ENCODE measurements around the gene AFF4. TPM values are rescaled to one million over a fixed set of nuclear protein-coding genes. Genes with fewer than 3 reads are reported as not detected.

AFF4 gene
- polyA plus RNA-seq, 2 of the 4 experiments (the other 2 are of a cell fraction), result 22.1 to 43.5 TPM

- Histone ChIP-seq H3K27ac (no peak overlapping the region), H3K9me3 (no peaks in the 10 kb centered on the region), H3K4me1 (peaks cover 15% of the 10 kb centered on the region), H3K4me2 (no peak overlapping the region), H3K4me3 (no peak overlapping the region)
- ATAC-seq, result no peak
- ChIA-PET POLR2A (no interaction called here), CTCF (no interaction called here)
- 97% methylated on average over 2 of the region's 2 CpGs for WGBS (ENCODE audit: missing lambda C conversion rate)
- no peak for FAIRE-seq
- DNase-seq (ENCODE audit: low read depth in 1 of 2, low spot score in 1 of 2), result no peak
- TF ChIP-seq EHF (CRISPR knock-in tag; IDR thresholded peaks at IDR 0.05), result no peak
- TF ChIP-seq POLR2A (IDR thresholded peaks at IDR 0.05; ENCODE audit: low read length), result no peak
Measured at GRCh38 chr5:132952829-132953228, 10.6 kb downstream of the AFF4 start.

GRCh38 chr5:132951897-132952296 lies 11.5 kb downstream of the AFF4 start:
- ChIA-PET CTCF (interaction anchor here (0.6 to 1.4 kb wide), 2 partner anchors 10 to 108 kb away, joined by 3 to 5 read pairs; no protein-coding TSS in a partner anchor), POLR2A (no interaction called here)
- ATAC-seq, result no peak
- FAIRE-seq, result no peak
- no peak overlapping the region for H3K27ac ChIP-seq
- DNase-seq (ENCODE audit: low read depth in 1 of 2, low spot score in 1 of 2), result no peak
- 96% methylated on average over 2 of the region's 2 CpGs for WGBS (ENCODE audit: missing lambda C conversion rate)
- no peak overlapping the region for H3K4me3 ChIP-seq
- H3K4me1 ChIP-seq, result peaks cover 21% of the 10 kb centered on the region
- TF ChIP-seq HOXB5 (CRISPR knock-in tag; IDR thresholded peaks at IDR 0.05) (no peak), HOXA7 (CRISPR knock-in tag; IDR thresholded peaks at IDR 0.05) (no peak), MAZ (IDR thresholded peaks at IDR 0.05; ENCODE audit: borderline replicate concordance, low read depth, low read length) (no peak), HOXB13 (CRISPR knock-in tag; IDR thresholded peaks at IDR 0.05; ENCODE audit: low read depth) (no peak), ZFP36 (IDR thresholded peaks at IDR 0.05; ENCODE audit: borderline replicate concordance, partially characterized antibody) (no peak), ZNF302 (CRISPR knock-in tag; IDR thresholded peaks at IDR 0.05) (no peak), MYC (IDR thresholded peaks at IDR 0.05; ENCODE audit: borderline replicate concordance, low read length) (no peak), ELK1 (IDR thresholded peaks at IDR 0.05; ENCODE audit: low read depth, low read length) (no peak), RFX5 (IDR thresholded peaks at IDR 0.05) (no peak), BCL3 (IDR thresholded peaks at IDR 0.05) (no peak), TP53 (CRISPR knock-in tag; IDR thresholded peaks at IDR 0.05) (no peak), NPAS2 (CRISPR knock-in tag; IDR thresholded peaks at IDR 0.05; ENCODE audit: borderline replicate concordance) (no peak)
- no peak overlapping the region for H3K4me2 ChIP-seq
- no peaks in the 10 kb centered on the region for H3K9me3 ChIP-seq

GRCh38 chr5:132949136-132949535 lies 14.3 kb downstream of the AFF4 start:
- CTCF ChIA-PET, result interaction anchor here (1.3 kb wide), 1 partner anchor 9 kb away, joined by 3 read pairs; no protein-coding TSS in a partner anchor
- no peak overlapping the region for H3K4me3 ChIP-seq
- TF ChIP-seq CEBPB (IDR thresholded peaks at IDR 0.05) (no peak), JUN (IDR thresholded peaks at IDR 0.05) (no peak), PHF8 (IDR thresholded peaks at IDR 0.05; ENCODE audit: borderline replicate concordance, low read depth) (no peak), KDM1A (IDR thresholded peaks at IDR 0.05; ENCODE audit: low read depth) (no peak), ESRRA (IDR thresholded peaks at IDR 0.05; ENCODE audit: borderline replicate concordance, low read length) (no peak), ZC3H11A (IDR thresholded peaks at IDR 0.05) (no peak), CHD2 (IDR thresholded peaks at IDR 0.05; ENCODE audit: low read length, partially characterized antibody) (no peak), EHMT2 (IDR thresholded peaks at IDR 0.05; ENCODE audit: low read depth) (no peak), RFX5 (IDR thresholded peaks at IDR 0.05) (no peak), RCOR1 (IDR thresholded peaks at IDR 0.05; ENCODE audit: low read depth, low read length) (no peak), PBX3 (IDR thresholded peaks at IDR 0.05) (no peak), TFCP2L1 (CRISPR knock-in tag; IDR thresholded peaks at IDR 0.05) (no peak), SMC3 (IDR thresholded peaks at IDR 0.05) (no peak), E2F6 (IDR thresholded peaks at IDR 0.05; ENCODE audit: borderline replicate concordance, low read depth) (no peak), RNF2 (IDR thresholded peaks at IDR 0.05; ENCODE audit: borderline replicate concordance, low read depth) (no peak), HOXB5 (CRISPR knock-in tag; IDR thresholded peaks at IDR 0.05) (no peak), SREBF2 (IDR thresholded peaks at IDR 0.05) (no peak)
- no peak for FAIRE-seq
- 100% methylated on average over 2 of the region's 2 CpGs for WGBS (ENCODE audit: missing lambda C conversion rate)
- no peak for DNase-seq (ENCODE audit: low read depth in 1 of 2, low spot score in 1 of 2)
- no peak overlapping the region for H3K27ac ChIP-seq
- ATAC-seq, result no peak
- no peak overlapping the region for H3K4me2 ChIP-seq
- POLR2A ChIA-PET, result interaction anchor here (1.3 kb wide), 1 partner anchor 15 kb away, joined by 3 read pairs; the partner anchor contains the start of gene AFF4
- H3K9me3 ChIP-seq, result no peaks in the 10 kb centered on the region
- H3K4me1 ChIP-seq, result peaks cover 21% of the 10 kb centered on the region

Measured in A549 (cell line).